ENCODE results near the gene XPR1.

Gene XPR1

DNA sequence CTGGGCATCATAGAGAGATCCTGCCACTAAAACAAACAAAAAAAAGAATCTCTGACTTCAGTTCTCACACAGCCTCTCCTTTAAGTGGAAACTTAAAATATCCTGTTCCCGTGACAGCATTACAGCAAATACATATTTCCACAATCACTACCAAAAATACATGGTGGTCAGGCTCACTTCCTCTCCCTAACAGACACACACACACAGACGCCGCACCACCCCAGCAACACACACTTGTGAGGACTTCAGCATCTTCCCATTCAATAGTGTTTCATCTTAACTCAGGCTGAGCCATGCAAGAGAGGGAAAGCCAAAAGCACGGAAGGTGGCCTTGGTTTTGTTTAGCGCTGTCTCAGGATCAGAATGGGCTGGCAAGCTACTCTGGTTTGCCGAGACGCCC lies 302.7 kb downstream of the XPR1 start:
- H3K4me3 ChIP-seq (replicated peaks; ENCODE audit: low read depth, low read length) = no peak overlapping the region
- no peak for DNase-seq (ENCODE audit: low read depth)
- TF ChIP-seq, protein P1, sequence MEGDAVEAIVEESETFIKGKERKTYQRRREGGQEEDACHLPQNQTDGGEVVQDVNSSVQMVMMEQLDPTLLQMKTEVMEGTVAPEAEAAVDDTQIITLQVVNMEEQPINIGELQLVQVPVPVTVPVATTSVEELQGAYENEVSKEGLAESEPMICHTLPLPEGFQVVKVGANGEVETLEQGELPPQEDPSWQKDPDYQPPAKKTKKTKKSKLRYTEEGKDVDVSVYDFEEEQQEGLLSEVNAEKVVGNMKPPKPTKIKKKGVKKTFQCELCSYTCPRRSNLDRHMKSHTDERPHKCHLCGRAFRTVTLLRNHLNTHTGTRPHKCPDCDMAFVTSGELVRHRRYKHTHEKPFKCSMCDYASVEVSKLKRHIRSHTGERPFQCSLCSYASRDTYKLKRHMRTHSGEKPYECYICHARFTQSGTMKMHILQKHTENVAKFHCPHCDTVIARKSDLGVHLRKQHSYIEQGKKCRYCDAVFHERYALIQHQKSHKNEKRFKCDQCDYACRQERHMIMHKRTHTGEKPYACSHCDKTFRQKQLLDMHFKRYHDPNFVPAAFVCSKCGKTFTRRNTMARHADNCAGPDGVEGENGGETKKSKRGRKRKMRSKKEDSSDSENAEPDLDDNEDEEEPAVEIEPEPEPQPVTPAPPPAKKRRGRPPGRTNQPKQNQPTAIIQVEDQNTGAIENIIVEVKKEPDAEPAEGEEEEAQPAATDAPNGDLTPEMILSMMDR (IDR thresholded peaks at IDR 0.05; ENCODE audit: low read length, missing control alignments) = no peak

DNA sequence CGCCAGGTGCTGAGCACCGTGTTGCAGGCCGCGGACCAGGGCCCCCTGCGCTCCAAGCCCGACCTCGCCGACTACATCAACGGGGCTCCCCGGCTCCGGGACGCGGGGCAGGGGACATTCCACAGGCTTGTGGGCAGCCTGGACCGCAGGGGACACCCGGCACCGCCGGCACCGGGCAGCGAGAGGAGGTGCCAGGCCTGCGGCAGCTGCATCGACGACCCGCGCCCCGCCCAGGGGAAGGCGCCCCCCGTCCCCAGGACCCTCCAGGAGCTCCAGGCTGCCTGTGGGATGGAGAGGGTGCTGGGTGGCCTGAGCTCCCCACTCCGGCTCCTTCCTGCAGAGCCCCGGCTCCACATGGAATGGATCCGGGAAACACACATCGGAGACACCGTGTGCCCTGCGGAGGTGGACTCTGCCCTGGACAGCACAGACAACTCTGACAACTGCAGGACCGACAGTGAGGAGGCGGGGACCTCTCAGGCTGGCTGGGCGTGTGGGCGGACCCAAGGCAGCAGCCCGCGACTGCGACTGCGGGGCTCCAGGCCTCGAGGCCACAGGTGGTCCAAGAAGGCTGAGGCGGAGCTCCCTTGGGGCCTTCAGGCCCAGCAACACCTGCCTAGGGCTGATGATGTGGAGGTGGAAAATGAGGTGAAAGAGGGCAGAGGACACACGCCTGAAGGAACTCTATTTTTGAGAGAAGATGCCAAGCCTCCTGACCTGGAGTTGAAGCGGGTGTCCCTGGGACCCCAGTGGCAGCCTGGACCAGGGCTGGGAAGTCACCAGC lies 303.7 kb downstream of the XPR1 start:
- TF ChIP-seq, protein P1 (IDR thresholded peaks at IDR 0.05; ENCODE audit: low read length, missing control alignments) = no peak
- no peak for DNase-seq (ENCODE audit: low read depth)
- no peak overlapping the region for H3K4me3 ChIP-seq (replicated peaks; ENCODE audit: low read depth, low read length)

DNA sequence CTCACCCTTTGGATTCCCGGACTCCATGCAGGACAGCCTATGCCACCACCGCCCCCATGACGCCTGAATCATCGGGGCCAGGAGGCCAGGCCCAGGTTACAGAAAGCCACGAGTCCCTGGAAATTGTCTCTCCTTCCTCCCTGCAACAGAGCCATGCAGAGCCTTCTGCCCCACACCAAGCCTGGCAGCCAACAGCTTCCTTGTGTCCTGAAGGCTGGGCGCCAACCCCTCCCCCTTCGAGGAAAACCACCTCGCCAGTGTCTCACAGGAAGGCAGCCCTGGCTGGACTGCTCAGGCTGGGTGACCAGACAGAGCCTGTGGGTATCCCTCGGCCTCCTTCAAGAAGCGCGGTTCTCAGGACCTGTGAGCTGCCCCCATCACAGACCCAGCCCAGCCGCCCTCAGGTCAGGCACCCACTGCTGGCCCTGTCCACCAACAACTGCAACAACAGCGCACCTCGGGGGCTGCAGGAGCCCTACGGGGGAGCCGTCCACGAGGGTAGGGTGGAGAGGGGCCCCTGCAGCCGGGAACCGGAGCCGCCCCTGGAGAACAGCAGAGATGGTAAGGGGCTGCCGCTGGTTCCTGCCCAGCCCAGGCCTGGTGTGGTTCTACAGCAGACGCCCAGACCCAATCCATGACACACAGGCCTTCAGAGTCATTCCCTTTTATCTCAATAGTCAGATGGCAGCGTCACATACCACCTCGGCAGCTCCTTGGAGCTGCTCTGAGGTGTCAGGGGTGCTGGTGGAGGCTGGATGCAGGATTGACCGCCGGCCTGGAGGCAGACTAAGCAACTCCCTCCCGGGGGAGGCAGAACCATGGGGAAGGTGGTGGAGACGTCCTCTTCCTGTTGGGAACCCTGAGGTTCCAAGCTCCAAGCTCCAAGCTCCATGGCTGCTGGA lies 304.5 kb downstream of the XPR1 start:
- no peak overlapping the region for H3K4me3 ChIP-seq (replicated peaks; ENCODE audit: low read depth, low read length)
- TF ChIP-seq, protein P1 (IDR thresholded peaks at IDR 0.05; ENCODE audit: low read length, missing control alignments) = no peak
- DNase-seq (ENCODE audit: low read depth) = no peak

DNA sequence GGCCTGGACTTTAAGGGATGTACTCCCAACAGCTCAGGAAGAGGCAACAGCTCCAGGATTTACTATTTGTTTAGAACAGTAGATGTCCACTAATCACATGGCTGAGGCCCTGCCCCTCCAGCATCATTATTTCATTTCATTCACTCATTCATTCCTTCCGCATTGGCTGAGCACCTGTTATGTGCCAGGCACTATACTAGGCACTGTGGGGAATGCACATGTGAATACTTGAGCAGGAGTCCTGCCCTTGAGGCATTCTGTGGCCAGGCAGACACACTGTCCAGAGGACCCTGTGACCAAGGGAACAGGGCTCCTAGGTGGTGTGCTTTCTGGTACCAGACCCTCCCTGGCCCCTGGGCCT lies 305.2 kb downstream of the XPR1 start:
- H3K4me3 ChIP-seq (replicated peaks; ENCODE audit: low read depth, low read length) = no peak overlapping the region
- TF ChIP-seq, protein P1 (IDR thresholded peaks at IDR 0.05; ENCODE audit: low read length, missing control alignments) = no peak
- DNase-seq (ENCODE audit: low read depth) = no peak

- TF ChIP-seq, protein P1 (IDR thresholded peaks at IDR 0.05; ENCODE audit: low read length, missing control alignments) = no peak
- DNase-seq (ENCODE audit: low read depth) = no peak
- H3K4me3 ChIP-seq (replicated peaks; ENCODE audit: low read depth, low read length) = no peak overlapping the region
Observed at GRCh38 chr1:180937624-180938225, 305.9 kb downstream of the XPR1 start.

- no peak for DNase-seq (ENCODE audit: low read depth)
- TF ChIP-seq, protein P1 (IDR thresholded peaks at IDR 0.05; ENCODE audit: low read length, missing control alignments) = no peak
- no peak overlapping the region for H3K4me3 ChIP-seq (replicated peaks; ENCODE audit: low read depth, low read length)
Observed at GRCh38 chr1:180939073-180939710, 307.4 kb downstream of the XPR1 start.

All from fibroblast of pulmonary artery (primary cell).